Erythroblast (primary cell): Measurements from ENCODE around the gene FBXO3.
"Not testable (repeated sequence)": the region's sequence is repeated elsewhere in the genome, so short reads cannot be mapped to it uniquely, and the experiment has no call there.

ENCODE experiments used
- DNase-seq, 2 experiments: peaks; one replicate each; lab custom pipeline; 2025; lab: John Stamatoyannopoulos, UW
- GATA1 ChIP-seq: IDR thresholded peaks from 2 replicates; pipeline ENCODE4 v1.6.1; 2011; ENCODE audit warnings: low read depth, mild to moderate bottlenecking, control low read depth, low read length, moderate library complexity
- POLR2A ChIP-seq: IDR thresholded peaks from 2 replicates; pipeline ENCODE4 v1.6.1; 2011; ENCODE audit warnings: mild to moderate bottlenecking, low read length

Gene FBXO3

DNA sequence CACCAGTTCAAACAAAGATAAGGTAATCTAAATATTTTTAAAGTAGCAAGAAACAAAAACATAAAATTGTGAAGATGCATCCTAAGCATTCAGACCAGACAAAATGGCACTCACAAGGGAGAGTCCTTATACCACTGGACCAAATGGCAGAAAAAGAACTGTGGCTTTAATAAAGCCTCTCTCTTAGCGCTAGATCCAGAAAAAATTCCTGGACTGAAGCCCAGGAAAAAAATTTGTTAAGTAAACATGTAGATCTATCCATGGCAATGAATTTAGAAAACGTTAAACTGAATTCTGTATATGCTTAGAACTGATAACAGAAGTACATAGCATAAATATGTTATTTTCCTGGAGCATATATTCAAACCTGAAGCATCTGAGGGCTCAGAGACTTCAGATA, 26.3 kb downstream of the FBXO3 start:
- TF ChIP-seq GATA1 (no peak), POLR2A (no peak)
- no peak for DNase-seq

DNA sequence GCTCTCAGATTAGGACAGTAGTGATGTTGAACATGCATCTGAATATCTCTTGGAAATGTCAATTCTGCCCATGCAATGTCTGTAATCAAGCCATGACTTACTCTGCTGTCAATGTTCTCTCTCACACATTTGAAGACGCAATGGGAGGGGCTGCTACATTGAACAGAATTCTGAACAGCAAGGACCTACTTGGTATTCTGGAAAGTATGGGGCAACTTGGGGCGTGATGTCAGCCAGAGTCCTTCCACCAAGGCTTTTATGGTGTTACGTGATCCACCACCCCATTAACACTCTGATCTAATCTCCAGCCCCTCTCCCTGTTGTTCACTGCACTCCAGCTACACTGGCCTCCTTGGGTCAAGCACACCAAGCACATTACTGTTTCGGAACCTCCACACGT, 31.0 kb downstream of the FBXO3 start:
- no peak for DNase-seq

GRCh38 chr11:33742249-33742851, 32.0 kb downstream of the FBXO3 start:
- peak; percentile 34 to 65 for DNase-seq
- no peak for TF ChIP-seq GATA1
- no peak for TF ChIP-seq POLR2A

More for the DNA sequence above, 31.0 kb downstream of the FBXO3 start:
- TF ChIP-seq GATA1 (no peak), POLR2A (no peak)

GRCh38 chr11:33741806-33742205, 32.5 kb downstream of the FBXO3 start:
- TF ChIP-seq GATA1 (no peak), POLR2A (no peak)
- DNase-seq: no peak

- peak; percentile 83 to 92 for DNase-seq
- TF ChIP-seq POLR2A (no peak), GATA1 (peak; percentile 44)
Measured at GRCh38 chr11:33737362-33737821, 36.9 kb downstream of the FBXO3 start.

GRCh38 chr11:33736148-33736812, 38.0 kb downstream of the FBXO3 start, which contains the start of gene CD59:
TSS of gene CD59 (minus strand) at chr11:33736423. CDS start at chr11:33722445, 13,978 bp downstream.
- peak; percentile 93 to 96 for DNase-seq
- TF ChIP-seq POLR2A: peak; percentile 88
- TF ChIP-seq GATA1: no peak

DNA sequence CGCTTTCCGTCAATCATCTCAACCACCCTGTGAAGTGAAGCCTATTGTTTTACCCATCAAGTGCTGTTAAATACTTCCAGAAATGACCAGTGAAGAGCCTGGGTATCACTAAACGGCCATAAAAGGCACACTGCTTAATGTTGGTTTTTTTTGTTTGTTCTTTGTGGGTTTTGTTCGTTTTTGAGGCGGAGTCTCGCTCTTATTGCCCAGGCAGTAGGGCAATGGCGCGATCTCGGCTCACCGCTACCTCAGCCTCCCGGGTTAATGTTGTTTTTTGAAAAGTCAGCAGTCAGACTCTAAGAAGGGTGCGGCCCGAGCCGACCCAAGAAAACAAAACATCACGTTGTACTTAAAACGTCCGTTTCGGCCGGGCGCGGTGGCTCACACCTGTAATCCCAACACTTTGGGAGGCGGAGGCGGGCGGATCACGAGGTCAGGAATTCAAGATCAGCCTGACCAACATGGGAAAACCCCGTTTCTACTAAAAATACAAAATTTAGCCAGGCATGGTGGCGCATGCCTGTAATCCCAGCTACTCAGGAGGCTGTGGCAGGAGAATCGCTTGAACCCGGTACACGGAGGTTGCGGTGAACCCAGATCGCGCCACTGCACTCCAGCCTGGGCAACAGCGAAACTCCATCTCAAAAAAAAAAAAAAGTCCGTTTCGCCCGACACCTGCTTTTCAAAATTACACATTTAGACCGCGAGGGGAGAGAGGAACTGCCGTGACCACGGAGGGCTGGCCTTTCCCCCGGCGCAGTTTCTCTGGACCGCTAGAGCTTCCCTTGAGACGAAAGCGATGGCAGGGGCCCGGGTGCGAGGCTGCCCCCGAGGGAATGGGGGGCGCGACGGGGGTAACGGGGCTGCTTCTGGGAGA, 38.8 kb downstream of the FBXO3 start:
- DNase-seq: peak; percentile 73 to 80
- TF ChIP-seq GATA1 (no peak), POLR2A (no peak)

DNA sequence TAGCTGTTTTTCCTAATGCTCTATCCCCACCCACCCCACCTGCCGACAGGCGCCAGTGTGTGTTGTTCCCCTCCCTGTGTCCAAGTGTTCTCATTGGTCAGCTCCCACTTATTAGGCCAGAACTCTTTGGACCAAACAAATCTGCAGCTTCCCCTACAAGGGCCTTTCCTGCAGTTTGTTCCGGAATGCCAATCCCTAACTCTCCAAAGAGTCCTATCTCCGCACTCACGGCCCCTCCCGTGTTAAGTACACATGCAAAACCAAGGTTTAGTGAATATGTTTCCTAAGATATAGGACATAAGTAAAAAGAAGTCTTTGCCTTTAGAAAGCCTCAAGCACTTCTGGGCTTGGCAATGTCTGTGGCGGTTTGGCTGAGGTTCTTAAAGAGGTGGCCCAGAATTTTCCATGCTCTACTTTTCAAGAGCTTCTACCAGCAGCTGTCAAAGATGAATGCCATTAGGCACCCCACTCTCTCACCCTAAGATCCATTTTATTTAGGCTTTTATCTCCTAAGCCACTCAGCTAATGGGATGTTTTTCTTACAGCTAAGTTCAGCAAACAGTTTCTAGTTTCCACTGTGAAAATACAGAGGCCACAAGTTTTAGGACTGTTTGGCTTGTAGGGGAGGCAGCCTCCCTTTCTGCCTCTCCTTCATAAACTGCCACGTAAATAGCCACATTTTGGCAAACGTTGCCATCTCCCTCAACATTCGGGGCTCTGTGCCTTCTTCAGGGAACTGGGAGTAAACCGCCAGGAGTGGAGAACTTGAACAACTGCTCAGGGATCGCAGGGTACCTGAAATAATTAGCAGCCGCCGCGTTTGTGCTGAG, 39.7 kb downstream of the FBXO3 start:
- no peak for TF ChIP-seq GATA1
- TF ChIP-seq POLR2A: no peak
- peak; percentile 57 for DNase-seq

DNA sequence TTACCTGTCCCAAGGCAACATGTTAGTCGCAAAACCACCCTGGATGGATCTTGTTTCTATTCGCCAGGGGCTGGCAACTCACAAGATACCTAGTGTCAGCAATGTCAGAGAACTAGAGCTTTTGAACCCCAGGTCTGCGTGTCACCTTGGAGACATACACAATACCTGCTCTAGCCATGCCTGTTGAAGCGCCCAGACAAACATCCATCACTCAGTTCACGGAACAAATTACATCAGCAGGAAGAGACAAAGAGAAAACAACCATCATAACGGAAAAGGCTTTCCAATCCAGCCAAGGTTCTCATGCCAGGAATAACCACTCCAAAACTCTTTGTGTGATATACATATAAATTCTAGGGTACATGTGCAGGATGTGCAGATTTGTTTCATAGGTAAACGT, 40.3 kb downstream of the FBXO3 start:
- no peak for DNase-seq
- TF ChIP-seq GATA1: no peak
- no peak for TF ChIP-seq POLR2A

- TF ChIP-seq POLR2A: no peak
- no peak for TF ChIP-seq GATA1
- DNase-seq: peak in 1 of 2 experiments; percentile 27
Measured at GRCh38 chr11:33731723-33732531, 42.4 kb downstream of the FBXO3 start.

DNA sequence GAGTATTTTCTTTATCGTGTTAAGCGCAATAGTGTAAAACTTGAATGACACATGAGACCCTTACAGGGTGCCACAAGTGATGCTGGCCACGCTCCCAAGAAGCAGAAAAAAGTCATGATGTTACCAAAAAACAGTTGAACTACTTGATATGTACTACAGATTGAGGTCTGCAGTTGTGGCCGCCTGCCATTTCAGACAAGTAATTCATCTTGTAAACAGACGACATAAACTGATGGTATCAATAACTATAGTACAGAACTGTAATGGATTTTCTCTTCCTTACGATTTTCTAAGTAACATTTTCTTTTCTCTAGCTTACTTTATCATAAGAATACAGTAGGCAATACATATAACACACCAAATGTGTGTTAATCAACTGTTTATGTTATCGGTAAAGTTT, 43.6 kb downstream of the FBXO3 start:
- DNase-seq: peak; percentile 40 to 70
- TF ChIP-seq GATA1 (no peak), POLR2A (no peak)

DNA sequence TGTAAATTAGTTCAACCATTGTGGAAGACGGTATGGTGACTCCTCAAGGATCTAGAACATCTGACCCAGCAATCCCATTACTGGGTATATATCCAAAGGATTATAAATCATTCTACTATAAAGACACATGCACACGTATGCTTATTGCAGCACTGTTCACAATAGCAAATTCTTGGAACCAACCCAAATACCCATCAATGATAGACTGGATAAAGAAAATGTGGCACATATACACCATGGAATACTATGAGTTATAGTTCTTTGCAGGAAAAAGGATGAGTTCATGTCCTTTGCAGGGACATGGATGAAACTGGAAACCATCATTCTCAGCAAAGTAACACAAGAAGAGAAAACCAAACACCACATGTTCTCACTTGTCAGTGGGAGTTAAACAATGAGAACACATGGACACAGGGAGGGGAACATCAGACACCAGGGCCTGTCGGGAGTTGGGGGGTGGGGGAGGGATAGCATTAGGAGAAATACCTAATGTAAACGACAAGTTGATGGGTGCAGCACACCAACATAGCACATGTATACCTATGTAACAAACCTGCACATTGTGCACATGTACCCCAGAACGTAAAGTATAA, 45.2 kb downstream of the FBXO3 start:
- not testable (repeated sequence) for DNase-seq

GRCh38 chr11:33727539-33727938, 46.8 kb downstream of the FBXO3 start:
- DNase-seq: not testable (repeated sequence)
